Cardiac muscle cell (in vitro differentiated cells and primary cell): ENCODE measurements around the gene ADRA1B. TPM values are rescaled to one million over a fixed set of nuclear protein-coding genes. Genes with fewer than 3 reads are reported as not detected.

Source experiments
- DNase-seq, 2 donors: peaks; one replicate each; pipeline versions ENCODE4 v3.0.0 to v3.0.0-alpha.2; 2010 to 2017; ENCODE audit warnings: low read depth in 1 of 2, low spot score in 1 of 2
- H3K27ac ChIP-seq: fragments of 200-600 bp; sonication (generic); 2 replicates; pipeline ENCODE4 v1.5.1; 2016
- H3K27me3 ChIP-seq: fragments of 200-600 bp; sonication (generic); 2 replicates; pipeline ENCODE4 v1.6.0; 2016; ENCODE audit warnings: control low read depth
- H3K36me3 ChIP-seq: fragments of 200-600 bp; sonication (generic); 2 replicates; pipeline ENCODE4 v1.5.1; 2016; ENCODE audit warnings: control low read depth
- H3K4me1 ChIP-seq: fragments of 200-600 bp; sonication (generic); 2 replicates; pipeline ENCODE4 v1.8.1; 2017; ENCODE audit warnings: low read depth, mild to moderate bottlenecking, mixed run types
- H3K4me3 ChIP-seq: fragments of 200-600 bp; sonication (generic); 2 replicates; pipeline ENCODE4 v1.5.1; 2016; ENCODE audit warnings: mild to moderate bottlenecking
- H3K9me3 ChIP-seq: fragments of 200-600 bp; sonication (generic); 2 replicates; pipeline ENCODE4 v1.5.1; 2017; ENCODE audit warnings: low read depth, mild to moderate bottlenecking, control low read depth
- CTCF ChIP-seq: IDR thresholded peaks from 2 replicates; pipeline ENCODE4 v1.5.1; 2012; ENCODE audit warnings: low read depth, mild to moderate bottlenecking, low read length
- polyA plus RNA-seq: library from polyadenylated mRNA; unstranded; fragments of >200 nt; fragmentation: Nextera tagmentation; extraction: Ambion mirVana; gene quantifications from 2 replicates; pipeline ENCODE4 v1.2.1, GENCODE V29; 2016
- total RNA-seq: library from RNA; depleted of rRNA; stranded (reverse); fragments of >200 nt; gene quantifications from 2 replicates; pipeline ENCODE4 v1.2.3, GENCODE V29; 2016

The ADRA1B gene
- total and polyA plus RNA-seq, 2 experiments from 2014 or later: 0.84 to 2.9 TPM

- Histone ChIP-seq H3K4me3 (no peak overlapping the region), H3K4me1 (no peaks in the 10 kb centered on the region), H3K9me3 (no peaks in the 10 kb centered on the region), H3K27ac (no peak overlapping the region), H3K36me3 (no peaks in the 10 kb centered on the region), H3K27me3 (no peaks in the 10 kb centered on the region)
- no peak for TF ChIP-seq CTCF
- peak in 1 of 2 donors; percentile 55 for DNase-seq
These were observed 12.0 kb downstream of the ADRA1B start for GRCh38 chr5:159928122-159928909.

- Histone ChIP-seq H3K4me3 (no peak overlapping the region), H3K9me3 (no peaks in the 10 kb centered on the region), H3K27ac (no peak overlapping the region), H3K27me3 (no peaks in the 10 kb centered on the region), H3K36me3 (no peaks in the 10 kb centered on the region), H3K4me1 (no peaks in the 10 kb centered on the region)
- TF ChIP-seq CTCF: no peak
- DNase-seq: peak in 1 of 2 donors; percentile 25
These were observed 12.9 kb downstream of the ADRA1B start for GRCh38 chr5:159929176-159929575.

- no peaks in the 10 kb centered on the region for H3K36me3 ChIP-seq
- DNase-seq: no peak
- no peaks in the 10 kb centered on the region for H3K9me3 ChIP-seq
- H3K4me3 ChIP-seq: no peak overlapping the region
- H3K4me1 ChIP-seq: no peaks in the 10 kb centered on the region
- H3K27ac ChIP-seq: no peak overlapping the region
- H3K27me3 ChIP-seq: no peaks in the 10 kb centered on the region
- no peak for TF ChIP-seq CTCF
These were observed 17.5 kb downstream of the ADRA1B start for GRCh38 chr5:159933531-159934485.

- no peak overlapping the region for H3K4me3 ChIP-seq
- no peak for DNase-seq
- no peaks in the 10 kb centered on the region for H3K4me1 ChIP-seq
- no peaks in the 10 kb centered on the region for H3K36me3 ChIP-seq
- no peak overlapping the region for H3K27ac ChIP-seq
- no peaks in the 10 kb centered on the region for H3K9me3 ChIP-seq
- TF ChIP-seq CTCF: no peak
- H3K27me3 ChIP-seq: no peaks in the 10 kb centered on the region
These were observed 19.7 kb downstream of the ADRA1B start for GRCh38 chr5:159935946-159936345.

GRCh38 chr5:159936686-159937329, 20.5 kb downstream of the ADRA1B start:
- no peak overlapping the region for H3K27ac ChIP-seq
- no peaks in the 10 kb centered on the region for H3K27me3 ChIP-seq
- H3K4me3 ChIP-seq: no peak overlapping the region
- TF ChIP-seq CTCF: no peak
- no peak for DNase-seq
- no peaks in the 10 kb centered on the region for H3K9me3 ChIP-seq
- H3K36me3 ChIP-seq: no peaks in the 10 kb centered on the region
- H3K4me1 ChIP-seq: no peaks in the 10 kb centered on the region
